Activated CD8-positive, alpha-beta T cell treated with anti-CD3 and anti-CD28 coated beads for 36 hours (primary cell): ENCODE measurements around the gene MRPL12. TPM values are rescaled to one million over a fixed set of nuclear protein-coding genes. Genes with fewer than 3 reads are reported as not detected.
A peak's percentile ranks its signal among the peaks of the same experiment; 100 is the strongest.

Experiments
- ATAC-seq: fragments of 200-7000 bp; cut with Tn5 transposase; one replicate; pipeline ENCODE4 v1.10.0; 2021; ENCODE audit warnings: mild to moderate bottlenecking, moderate library complexity
- CTCF ChIA-PET: fragments of 350-600 bp; sonication (Branson Sonifier 250); formaldehyde crosslinking; loops from one replicate; lab custom pipeline; 2021; ENCODE audit warnings: antibody characterized with exemption; lab: Charles Lee
- POLR2A ChIA-PET: fragments of 350-600 bp; sonication (Branson Sonifier 250); formaldehyde crosslinking; loops from one replicate; lab custom pipeline; 2021; ENCODE audit warnings: antibody characterized with exemption; lab: Charles Lee
- DNase-seq: peaks from one replicate; pipeline ENCODE4 v3.0.0-alpha.2; 2020
- H3K27ac Mint-ChIP-seq: one replicate; pipeline ENCODE4 v1.8.0; 2021; ENCODE audit warnings: mild to moderate bottlenecking, mixed read lengths
- H3K27me3 Mint-ChIP-seq: one replicate; pipeline ENCODE4 v1.8.0; 2021; ENCODE audit warnings: mixed read lengths
- H3K36me3 Mint-ChIP-seq: one replicate; pipeline ENCODE4 v1.8.0; 2021; ENCODE audit warnings: low read depth, mixed read lengths
- H3K4me1 Mint-ChIP-seq: one replicate; pipeline ENCODE4 v1.8.0; 2021; ENCODE audit warnings: low read depth, mixed read lengths
- H3K4me3 Mint-ChIP-seq: one replicate; pipeline ENCODE4 v1.8.0; 2021; ENCODE audit warnings: mild to moderate bottlenecking, moderate library complexity, mixed read lengths
- H3K9me3 Mint-ChIP-seq: one replicate; pipeline ENCODE4 v1.8.0; 2021; ENCODE audit warnings: mixed read lengths
- CTCF ChIP-seq: fragments of 200-600 bp; IDR thresholded peaks from one replicate; pipeline ENCODE4 v1.8.0; 2022; ENCODE audit warnings: antibody characterized with exemption, mild to moderate bottlenecking
- intact Hi-C: fragments of 100-400 bp; cut with micrococcal nuclease; formaldehyde crosslinking; loops from one replicate; pipeline ENCODE4 v1.10.0; 2022
- total RNA-seq, 2 experiments: library from RNA; stranded (reverse); gene quantifications; one replicate each; pipeline ENCODE4 v1.2.3, GENCODE V29; 2021

The MRPL12 gene
- total RNA-seq, 2 experiments from 2014 or later, result 149 to 152 TPM

GRCh38 chr17:81676906-81677305 lies 26.3 kb upstream of the MRPL12 start:
- no peak overlapping the region for H3K4me3 Mint-ChIP-seq
- ATAC-seq (no peak), DNase-seq (no peak)
- H3K27ac Mint-ChIP-seq, result no peak overlapping the region
- H3K27me3 Mint-ChIP-seq, result no peaks in the 10 kb centered on the region
- ChIA-PET POLR2A (interaction anchor here (0.6 to 2.0 kb wide), 3 partner anchors 9 to 212 kb away, joined by 3 to 7 read pairs (median 4); partner anchors contain the start of genes CCDC137 and OXLD1), CTCF (interaction anchor here (1.8 kb wide), 1 partner anchor 25 kb away, joined by 4 read pairs; no protein-coding TSS in a partner anchor)
- TF ChIP-seq CTCF, result no peak
- intact Hi-C loops, result no loop called here
- peaks cover 9% of the 10 kb centered on the region for H3K4me1 Mint-ChIP-seq
- H3K36me3 Mint-ChIP-seq, result peaks cover 29% of the 10 kb centered on the region
- H3K9me3 Mint-ChIP-seq, result no peaks in the 10 kb centered on the region

- no peak overlapping the region for H3K4me3 Mint-ChIP-seq
- no peak for TF ChIP-seq CTCF
- DNase-seq (no peak), ATAC-seq (no peak)
- no peaks in the 10 kb centered on the region for H3K27me3 Mint-ChIP-seq
- H3K36me3 Mint-ChIP-seq, result peaks cover 21% of the 10 kb centered on the region
- ChIA-PET POLR2A (interaction anchor here (1.3 to 2.1 kb wide), 3 partner anchors 14 to 163 kb away, joined by 3 to 7 read pairs (median 4); partner anchors contain the start of genes CCDC137, MRPL12 and OXLD1), CTCF (interaction anchor here (1.7 kb wide), 1 partner anchor 17 kb away, joined by 4 read pairs; no protein-coding TSS in a partner anchor)
- peaks cover 23% of the 10 kb centered on the region for H3K4me1 Mint-ChIP-seq
- H3K9me3 Mint-ChIP-seq, result no peaks in the 10 kb centered on the region
- intact Hi-C loops, result no loop called here
- H3K27ac Mint-ChIP-seq, result no peak overlapping the region
Observed at GRCh38 chr17:81680150-81680549, 23.0 kb upstream of the MRPL12 start.

GRCh38 chr17:81681672-81682071 lies 21.5 kb upstream of the MRPL12 start:
- no peak for DNase-seq
- ChIA-PET POLR2A (interaction anchor here (3.6 to 6.7 kb wide), 3 partner anchors 11 to 21 kb away, joined by 27 to 73 read pairs (median 33); partner anchors contain the start of genes CCDC137, MRPL12 and OXLD1), CTCF (interaction anchor here (2.3 kb wide), 1 partner anchor 80 kb away, joined by 8 read pairs; no protein-coding TSS in a partner anchor)
- peak overlapping the region; percentile 44 for H3K4me3 Mint-ChIP-seq
- intact Hi-C loops, result no loop called here
- no peaks in the 10 kb centered on the region for H3K27me3 Mint-ChIP-seq
- TF ChIP-seq CTCF, result no peak
- no peak overlapping the region for H3K27ac Mint-ChIP-seq
- H3K9me3 Mint-ChIP-seq, result no peaks in the 10 kb centered on the region
- H3K36me3 Mint-ChIP-seq, result peaks cover 29% of the 10 kb centered on the region
- no peak for ATAC-seq
- peaks cover 29% of the 10 kb centered on the region for H3K4me1 Mint-ChIP-seq

GRCh38 chr17:81682565-81683207 lies 20.5 kb upstream of the MRPL12 start:
- peak overlapping the region; percentile 85 for H3K27ac Mint-ChIP-seq
- peaks cover 38% of the 10 kb centered on the region for H3K36me3 Mint-ChIP-seq
- no peak for ATAC-seq
- H3K4me1 Mint-ChIP-seq, result peaks cover 31% of the 10 kb centered on the region
- ChIA-PET CTCF (interaction anchor here (1.4 to 2.3 kb wide), 3 partner anchors 20 to 187 kb away, joined by 4 to 10 read pairs (median 8); partner anchors contain the start of gene MRPL12), POLR2A (interaction anchor here (0.8 to 6.7 kb wide), 11 partner anchors 8 to 130 kb away, joined by 3 to 73 read pairs (median 9); partner anchors contain the start of genes CCDC137, FAAP100, MRPL12 and OXLD1)
- H3K4me3 Mint-ChIP-seq, result peak overlapping the region; percentile 93
- no peaks in the 10 kb centered on the region for H3K9me3 Mint-ChIP-seq
- intact Hi-C loops, result no loop called here
- no peak for TF ChIP-seq CTCF
- no peak for DNase-seq
- H3K27me3 Mint-ChIP-seq, result no peaks in the 10 kb centered on the region
